Measurements from ENCODE around the gene GARNL3. TPM values are rescaled to one million over a fixed set of nuclear protein-coding genes. Genes with fewer than 3 reads are reported as not detected.

GARNL3 gene
- total RNA-seq, 1 donor from 2014 or later, result 10.4 TPM

DNA sequence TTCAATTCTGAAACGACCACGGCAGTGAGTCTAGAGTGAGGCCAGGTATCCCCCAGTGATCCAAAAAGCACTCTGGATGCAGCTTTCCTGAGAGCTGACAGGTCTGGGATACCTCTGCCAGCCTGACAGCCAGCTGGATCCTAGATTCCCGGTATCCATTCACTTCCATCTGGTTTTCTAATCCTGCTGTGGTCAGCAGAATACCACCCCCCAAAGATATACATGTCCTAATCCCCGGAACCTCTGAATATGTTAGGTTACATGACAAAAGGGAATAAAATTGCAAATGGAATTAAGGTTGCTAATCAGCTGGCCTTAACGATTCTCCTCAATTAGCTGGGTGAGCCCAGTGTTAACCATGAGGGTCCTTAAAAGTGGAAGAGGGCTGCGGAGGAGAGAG is 158.2 kb downstream of the GARNL3 start:
- TF ChIP-seq, protein P1, sequence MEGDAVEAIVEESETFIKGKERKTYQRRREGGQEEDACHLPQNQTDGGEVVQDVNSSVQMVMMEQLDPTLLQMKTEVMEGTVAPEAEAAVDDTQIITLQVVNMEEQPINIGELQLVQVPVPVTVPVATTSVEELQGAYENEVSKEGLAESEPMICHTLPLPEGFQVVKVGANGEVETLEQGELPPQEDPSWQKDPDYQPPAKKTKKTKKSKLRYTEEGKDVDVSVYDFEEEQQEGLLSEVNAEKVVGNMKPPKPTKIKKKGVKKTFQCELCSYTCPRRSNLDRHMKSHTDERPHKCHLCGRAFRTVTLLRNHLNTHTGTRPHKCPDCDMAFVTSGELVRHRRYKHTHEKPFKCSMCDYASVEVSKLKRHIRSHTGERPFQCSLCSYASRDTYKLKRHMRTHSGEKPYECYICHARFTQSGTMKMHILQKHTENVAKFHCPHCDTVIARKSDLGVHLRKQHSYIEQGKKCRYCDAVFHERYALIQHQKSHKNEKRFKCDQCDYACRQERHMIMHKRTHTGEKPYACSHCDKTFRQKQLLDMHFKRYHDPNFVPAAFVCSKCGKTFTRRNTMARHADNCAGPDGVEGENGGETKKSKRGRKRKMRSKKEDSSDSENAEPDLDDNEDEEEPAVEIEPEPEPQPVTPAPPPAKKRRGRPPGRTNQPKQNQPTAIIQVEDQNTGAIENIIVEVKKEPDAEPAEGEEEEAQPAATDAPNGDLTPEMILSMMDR (conservative IDR thresholded peaks at IDR 0.05; ENCODE audit: low read depth, low read length), result no peak
- peak overlapping the region; percentile 84 for H3K4me3 ChIP-seq (ENCODE audit: low read depth, low read length)
- no peak for DNase-seq (ENCODE audit: low read depth)

DNA sequence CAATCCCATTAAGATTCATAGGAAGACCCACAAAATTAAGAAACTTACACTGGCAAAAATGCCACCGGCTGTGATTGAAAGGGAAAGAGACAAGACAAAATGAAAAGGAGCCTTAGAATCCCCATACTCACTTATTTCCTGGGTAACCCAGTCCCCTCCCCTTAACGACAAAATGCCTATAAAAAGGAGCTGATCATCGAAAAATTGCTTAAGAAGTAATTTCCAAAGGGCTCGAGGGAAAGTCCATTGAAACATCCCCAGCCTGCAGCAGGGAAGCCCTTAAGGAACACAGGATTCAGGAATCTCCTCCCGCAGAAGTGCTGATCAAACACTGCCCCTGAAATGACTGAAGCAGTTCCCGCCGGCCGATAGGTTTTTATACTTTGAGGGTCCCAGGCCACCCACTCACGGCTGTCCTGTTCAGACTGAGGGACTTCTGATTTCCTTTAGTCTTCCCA is 158.9 kb downstream of the GARNL3 start:
- DNase-seq (ENCODE audit: low read depth), result no peak
- H3K4me3 ChIP-seq (ENCODE audit: low read depth, low read length), result peak overlapping the region; percentile 84
- TF ChIP-seq, protein P1 (conservative IDR thresholded peaks at IDR 0.05; ENCODE audit: low read depth, low read length), result no peak

DNA sequence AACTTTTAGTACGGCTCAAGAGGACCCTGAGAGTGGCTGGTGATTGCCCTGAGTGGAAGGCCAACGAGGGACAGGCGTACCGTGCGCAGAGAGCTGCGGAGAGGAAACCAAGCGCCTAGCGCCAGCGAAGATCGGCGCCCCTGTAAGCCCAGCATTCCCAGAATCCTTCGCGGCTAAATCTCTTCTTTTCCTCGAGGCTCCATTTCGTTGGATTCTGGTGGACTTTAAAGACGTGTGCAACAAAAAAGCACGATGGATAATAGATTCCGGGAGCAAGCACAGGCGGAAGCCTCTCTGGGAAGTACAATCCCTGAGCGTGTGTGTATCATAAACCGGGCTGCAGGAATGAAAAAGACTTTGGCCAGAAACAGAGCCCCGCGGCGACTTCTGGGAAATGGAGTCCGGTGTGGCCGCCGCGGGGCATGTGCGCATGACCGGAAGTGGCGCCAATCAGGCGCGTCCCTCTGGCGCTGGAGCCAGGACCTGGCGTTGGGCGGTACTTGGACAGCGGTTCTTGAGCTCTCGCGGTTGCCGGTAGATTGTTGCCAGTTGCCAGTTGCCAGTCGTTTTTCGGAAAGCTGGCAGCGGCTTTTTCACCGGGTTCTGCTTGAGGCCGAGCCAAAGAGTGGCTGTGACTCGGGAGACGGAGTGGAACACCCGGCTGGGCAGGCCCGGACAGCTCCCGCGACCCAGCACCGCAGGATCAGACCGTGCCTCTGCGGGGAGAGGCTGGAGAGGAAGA is 159.5 kb downstream of the GARNL3 start, which contains the start of gene ZNF79:
Gene ZNF79, plus strand, starts transcription at position 449 of the 742 bp plus-strand sequence. CDS start 406 bp downstream, outside the sequence.
- peak; percentile 61 for DNase-seq (ENCODE audit: low read depth)
- H3K4me3 ChIP-seq (ENCODE audit: low read depth, low read length), result peak within 1 kb of the TSS; percentile 84
- TF ChIP-seq, protein P1 (conservative IDR thresholded peaks at IDR 0.05; ENCODE audit: low read depth, low read length), result no peak

DNA sequence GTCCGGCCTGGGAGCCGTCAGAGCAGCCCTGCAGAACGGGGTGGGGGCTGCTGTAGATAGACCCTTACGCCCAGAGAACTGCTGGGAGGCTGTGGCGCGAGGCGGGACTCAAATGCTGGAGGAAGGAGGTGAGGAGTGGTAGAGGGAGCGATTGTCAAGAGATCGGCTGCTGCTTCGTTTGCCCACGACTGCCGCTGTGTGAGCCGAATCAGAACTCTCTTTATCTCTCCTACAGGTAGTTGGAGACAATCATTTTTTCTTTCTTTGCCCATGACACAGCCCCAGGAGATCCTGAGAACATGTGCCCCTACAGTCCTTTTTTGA is 160.1 kb downstream of the GARNL3 start:
- DNase-seq (ENCODE audit: low read depth), result no peak
- H3K4me3 ChIP-seq (ENCODE audit: low read depth, low read length), result peak overlapping the region; percentile 84
- TF ChIP-seq, protein P1 (conservative IDR thresholded peaks at IDR 0.05; ENCODE audit: low read depth, low read length), result peak; percentile 6

DNA sequence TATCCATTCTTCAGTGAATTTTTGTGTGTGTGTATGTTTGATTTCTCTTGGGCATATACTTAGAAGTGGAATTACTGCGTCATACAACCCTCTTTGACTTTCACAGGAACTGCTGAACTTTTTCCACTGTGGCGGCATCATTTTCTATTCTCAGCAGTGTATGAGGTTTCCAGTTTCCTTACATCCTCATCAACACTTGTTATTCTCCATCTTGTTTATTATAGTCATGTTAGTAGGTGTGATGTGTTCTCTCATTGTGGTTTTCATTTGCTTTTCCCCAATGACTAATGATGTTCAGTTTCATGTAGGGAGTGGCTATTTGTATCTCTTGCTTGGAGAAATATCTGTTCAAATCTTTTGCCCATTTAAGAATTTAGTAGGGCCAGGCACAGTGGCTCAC is 162.2 kb downstream of the GARNL3 start:
- no peak overlapping the region for H3K4me3 ChIP-seq (ENCODE audit: low read depth, low read length)
- DNase-seq (ENCODE audit: low read depth), result no peak
- TF ChIP-seq, protein P1 (conservative IDR thresholded peaks at IDR 0.05; ENCODE audit: low read depth, low read length), result no peak

DNA sequence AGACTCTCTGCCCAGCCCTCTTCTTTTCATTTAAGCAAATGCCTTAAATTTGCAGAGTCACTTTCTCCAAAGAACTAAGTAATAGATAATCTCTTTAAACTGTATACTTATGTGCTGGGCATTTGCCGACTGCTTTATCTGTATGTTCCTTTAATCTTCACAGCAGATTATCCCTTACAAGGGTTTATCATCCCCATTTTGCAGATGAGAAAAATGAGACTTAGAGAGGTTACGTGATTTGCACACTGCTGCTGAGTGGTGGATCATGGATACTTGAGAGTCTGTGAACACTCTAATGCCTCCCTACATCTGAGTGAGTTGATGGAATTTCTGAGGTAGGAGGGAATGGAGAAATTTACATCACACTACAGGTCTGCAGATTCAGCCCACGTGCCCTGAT is 163.8 kb downstream of the GARNL3 start:
- H3K4me3 ChIP-seq (ENCODE audit: low read depth, low read length), result no peak overlapping the region
- no peak for DNase-seq (ENCODE audit: low read depth)
- TF ChIP-seq, protein P1 (conservative IDR thresholded peaks at IDR 0.05; ENCODE audit: low read depth, low read length), result no peak

DNA sequence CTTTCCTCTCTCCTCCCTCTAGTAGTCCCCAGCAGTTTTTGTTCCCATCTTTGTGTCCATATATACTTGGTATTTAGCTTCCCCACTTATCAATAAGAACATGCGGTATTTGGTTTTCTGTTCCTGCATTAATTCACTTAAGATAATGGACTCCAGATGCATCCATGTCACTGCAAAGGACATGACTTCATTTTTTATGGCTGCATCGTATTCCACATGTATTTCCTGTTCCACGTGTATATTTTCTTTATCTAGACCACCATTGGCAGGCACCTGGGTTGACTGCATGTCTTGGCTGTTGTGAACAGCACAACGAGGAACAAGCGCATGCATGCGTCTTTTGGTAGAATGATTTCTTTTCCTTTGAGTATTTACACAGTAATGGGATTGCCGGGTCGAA is 165.8 kb downstream of the GARNL3 start:
- DNase-seq (ENCODE audit: low read depth), result no peak
- TF ChIP-seq, protein P1 (conservative IDR thresholded peaks at IDR 0.05; ENCODE audit: low read depth, low read length), result no peak
- H3K4me3 ChIP-seq (ENCODE audit: low read depth, low read length), result no peak overlapping the region
